T-cell (primary cell): ENCODE results near the gene MAPK7. TPM values are rescaled to one million over a fixed set of nuclear protein-coding genes. Genes with fewer than 3 reads are reported as not detected.

Source experiments
- ATAC-seq, 4 experiments: fragments of 200-7000 bp in 3 of 4; fragments of 150-1000 bp in 1 of 4; cut with Tn5 transposase; replicated peaks in 1 of 4; 1 replicate in 3 of 4; 2 replicates in 1 of 4; pipeline ENCODE4 v1.10.0; 2021; ENCODE audit warnings: moderate library complexity in 3 of 4, mild to moderate bottlenecking in 2 of 4, moderate number of reproducible peaks in 1 of 4
- CTCF ChIA-PET, 2 donors: fragments of 300-600 bp; sonication (Branson Sonifier 250); formaldehyde crosslinking; loops; one replicate each; lab custom pipeline; 2022; ENCODE audit warnings: antibody characterized with exemption in 2 of 2; lab: Charles Lee
- POLR2A ChIA-PET, 2 donors: fragments of 300-600 bp; sonication (Branson Sonifier 250); formaldehyde crosslinking; loops; one replicate each; lab custom pipeline; 2022; ENCODE audit warnings: antibody characterized with exemption in 2 of 2; lab: Charles Lee
- DNase-seq, 35 experiments: peaks; one replicate each; pipeline versions ENCODE4 v3.0.0 to v3.0.0-alpha.2; 2013 to 2023
- H3K27ac ChIP-seq: one replicate; pipeline ENCODE4 v1.5.1; 2013; ENCODE audit warnings: low read length
- H3K27me3 ChIP-seq, 2 experiments: replicated peaks in 1 of 2; 1 replicate in 1 of 2; 2 replicates in 1 of 2; pipeline versions ENCODE4 v1.6.1 to v1.7.0; 2013; ENCODE audit warnings: low read length in 1 of 2, mixed read lengths in 1 of 2; ENCODE audit not compliant: control insufficient read depth in 2 of 2, insufficient read depth in 2 of 2; ENCODE audit errors: extremely low read depth in 1 of 2
- H3K36me3 ChIP-seq, 2 donors: 1 replicate in 1 of 2; 2 replicates in 1 of 2; pipeline versions ENCODE4 v1.6.1 to v1.7.0; 2013; ENCODE audit warnings: low read length in 1 of 2; ENCODE audit not compliant: control insufficient read depth in 2 of 2, insufficient read depth in 1 of 2; ENCODE audit errors: extremely low read depth in 1 of 2
- H3K4me1 ChIP-seq, 2 experiments: 1 replicate in 1 of 2; 2 replicates in 1 of 2; pipeline versions ENCODE4 v1.6.1 to v1.7.0; 2013; ENCODE audit warnings: low read length in 2 of 2, mixed read lengths in 1 of 2; ENCODE audit not compliant: insufficient read depth in 2 of 2, control insufficient read depth in 1 of 2; ENCODE audit errors: extremely low read depth in 1 of 2
- H3K4me3 ChIP-seq, 2 donors: 1 replicate in 1 of 2; 2 replicates in 1 of 2; pipeline versions ENCODE4 v1.5.1 to v1.7.0; 2013; ENCODE audit warnings: mild to moderate bottlenecking in 2 of 2, low read length in 1 of 2, moderate library complexity in 1 of 2; ENCODE audit not compliant: control insufficient read depth in 1 of 2; ENCODE audit errors: extremely low read depth in 1 of 2
- H3K9me3 ChIP-seq: 2 replicates; pipeline ENCODE4 v1.7.0; 2013
- H3K27ac Mint-ChIP-seq, 2 donors: one replicate each; pipeline ENCODE4 v1.8.0; 2020 to 2021; ENCODE audit warnings: mild to moderate bottlenecking in 2 of 2, mixed read lengths in 2 of 2
- H3K27me3 Mint-ChIP-seq, 2 donors: one replicate each; pipeline ENCODE4 v1.8.0; 2021 to 2022; ENCODE audit warnings: mixed read lengths in 2 of 2
- H3K36me3 Mint-ChIP-seq: one replicate; pipeline ENCODE4 v1.8.0; 2021; ENCODE audit warnings: mixed read lengths
- H3K4me1 Mint-ChIP-seq, 3 donors: one replicate each; pipeline ENCODE4 v1.8.0; 2020 to 2022; ENCODE audit warnings: mixed read lengths in 3 of 3, mild to moderate bottlenecking in 1 of 3
- H3K4me3 Mint-ChIP-seq, 3 donors: one replicate each; pipeline ENCODE4 v1.8.0; 2020 to 2022; ENCODE audit warnings: mild to moderate bottlenecking in 3 of 3, mixed read lengths in 3 of 3, moderate library complexity in 3 of 3
- H3K9me3 Mint-ChIP-seq, 3 donors: one replicate each; pipeline ENCODE4 v1.8.0; 2020 to 2022; ENCODE audit warnings: mixed read lengths in 3 of 3
- WGBS: methylation state at CpG from one replicate; pipeline ENCODE4 v1.1.5; 2013; ENCODE audit warnings: missing lambda C conversion rate; ENCODE audit not compliant: insufficient coverage; 5-methylcytosine and 5-hydroxymethylcytosine counted together
- total RNA-seq, 35 experiments: library from RNA in 6 of 35; stranded (reverse) in 6 of 35; fragments of 120-200 nt in 1 of 35; gene quantifications; one replicate each; pipeline versions ENCODE4 v1.2.1 to v1.2.4 and lab custom pipeline; 2013 to 2026

The MAPK7 gene
- total RNA-seq, 5 donors from 2014 or later (not counting 1 experiment from before 2014, with no cell fraction given), result 14.6 to 29.8 (median 27.9) TPM

GRCh38 chr17:19388791-19389785 is 10.8 kb downstream of the MAPK7 start:
- no peak for ATAC-seq
- H3K9me3 ChIP-seq, result no peaks in the 10 kb centered on the region
- Mint-ChIP-seq H3K27me3 (peaks cover 0 to 4% of the 10 kb centered on the region in 2 donors), H3K27ac (no peak overlapping the region), H3K4me3 (no peak overlapping the region), H3K9me3 (no peaks in the 10 kb centered on the region), H3K36me3 (peaks cover 6% of the 10 kb centered on the region), H3K4me1 (peaks cover 2 to 13% (median 7%) of the 10 kb centered on the region in 3 donors)
- POLR2A ChIA-PET, result no interaction called here
- peaks cover 0 to 13% of the 10 kb centered on the region in 2 experiments for H3K27me3 ChIP-seq
- WGBS, result 75% methylated on average over 2 of the region's 5 CpGs
- no peak overlapping the region for H3K27ac ChIP-seq
- CTCF ChIA-PET, result no interaction called here
- peaks cover 0 to 3% of the 10 kb centered on the region in 2 donors for H3K36me3 ChIP-seq
- no peak overlapping the region for H3K4me3 ChIP-seq
- no peak for DNase-seq
- peaks cover 0 to 2% of the 10 kb centered on the region in 2 experiments for H3K4me1 ChIP-seq

- H3K27me3 Mint-ChIP-seq, result peaks cover 0 to 4% of the 10 kb centered on the region in 2 donors
- WGBS, result no CpG with 5 or more reads among the region's 2 CpGs
- DNase-seq (no peak), ATAC-seq (no peak)
- Histone ChIP-seq H3K4me1 (peaks cover 0 to 2% of the 10 kb centered on the region in 2 experiments), H3K27me3 (peaks cover 0 to 13% of the 10 kb centered on the region in 2 experiments), H3K27ac (no peak overlapping the region), H3K4me3 (no peak overlapping the region), H3K36me3 (no peaks in the 10 kb centered on the region), H3K9me3 (no peaks in the 10 kb centered on the region)
- POLR2A ChIA-PET, result no interaction called here
- CTCF ChIA-PET, result no interaction called here
- H3K4me3 Mint-ChIP-seq, result no peak overlapping the region
- peaks cover 0 to 7% (median 2%) of the 10 kb centered on the region in 3 donors for H3K4me1 Mint-ChIP-seq
- H3K27ac Mint-ChIP-seq, result no peak overlapping the region
- H3K9me3 Mint-ChIP-seq, result no peaks in the 10 kb centered on the region
- H3K36me3 Mint-ChIP-seq, result no peaks in the 10 kb centered on the region
Measured at GRCh38 chr17:19390951-19391350, 12.7 kb downstream of the MAPK7 start.

GRCh38 chr17:19391432-19391831 is 13.1 kb downstream of the MAPK7 start:
- Histone ChIP-seq H3K27ac (no peak overlapping the region), H3K27me3 (peaks cover 0 to 12% of the 10 kb centered on the region in 2 experiments), H3K36me3 (no peaks in the 10 kb centered on the region), H3K4me3 (no peak overlapping the region), H3K4me1 (peaks cover 0 to 2% of the 10 kb centered on the region in 2 experiments), H3K9me3 (no peaks in the 10 kb centered on the region)
- no peak for DNase-seq
- H3K4me3 Mint-ChIP-seq, result no peak overlapping the region
- ChIA-PET CTCF (no interaction called here), POLR2A (no interaction called here)
- H3K27ac Mint-ChIP-seq, result no peak overlapping the region
- no peaks in the 10 kb centered on the region for H3K9me3 Mint-ChIP-seq
- H3K36me3 Mint-ChIP-seq, result no peaks in the 10 kb centered on the region
- peaks cover 0 to 7% (median 0%) of the 10 kb centered on the region in 3 donors for H3K4me1 Mint-ChIP-seq
- peaks cover 0 to 4% of the 10 kb centered on the region in 2 donors for H3K27me3 Mint-ChIP-seq
- WGBS, result no CpG with 5 or more reads among the region's 7 CpGs
- no peak for ATAC-seq

GRCh38 chr17:19392303-19392702 is 14.0 kb downstream of the MAPK7 start:
- no peaks in the 10 kb centered on the region for H3K9me3 Mint-ChIP-seq
- H3K4me3 ChIP-seq, result no peak overlapping the region
- H3K4me1 ChIP-seq, result no peaks in the 10 kb centered on the region
- H3K27ac Mint-ChIP-seq, result no peak overlapping the region
- H3K27me3 ChIP-seq, result peaks cover 0 to 8% of the 10 kb centered on the region in 2 experiments
- no peak for ATAC-seq
- no peak overlapping the region for H3K4me3 Mint-ChIP-seq
- H3K36me3 ChIP-seq, result no peaks in the 10 kb centered on the region
- no peaks in the 10 kb centered on the region for H3K9me3 ChIP-seq
- peaks cover 0 to 7% (median 0%) of the 10 kb centered on the region in 3 donors for H3K4me1 Mint-ChIP-seq
- ChIA-PET POLR2A (no interaction called here), CTCF (no interaction called here)
- no peaks in the 10 kb centered on the region for H3K36me3 Mint-ChIP-seq
- DNase-seq, result no peak
- WGBS, result 96% methylated on average over 3 of the region's 7 CpGs
- H3K27me3 Mint-ChIP-seq, result peaks cover 0 to 4% of the 10 kb centered on the region in 2 donors
- H3K27ac ChIP-seq, result no peak overlapping the region

GRCh38 chr17:19397556-19398041 is 19.3 kb downstream of the MAPK7 start:
- ATAC-seq (no peak), DNase-seq (no peak)
- peaks cover 0 to 9% of the 10 kb centered on the region in 2 experiments for H3K27me3 ChIP-seq
- ChIA-PET POLR2A (no interaction called here), CTCF (no interaction called here)
- H3K4me3 ChIP-seq, result no peak overlapping the region
- no peaks in the 10 kb centered on the region for H3K36me3 ChIP-seq
- no peak overlapping the region for H3K27ac ChIP-seq
- no peaks in the 10 kb centered on the region for H3K9me3 Mint-ChIP-seq
- 74% methylated on average over 3 of the region's 6 CpGs for WGBS
- H3K9me3 ChIP-seq, result no peaks in the 10 kb centered on the region
- H3K4me1 Mint-ChIP-seq, result no peaks in the 10 kb centered on the region
- no peaks in the 10 kb centered on the region for H3K27me3 Mint-ChIP-seq
- H3K27ac Mint-ChIP-seq, result no peak overlapping the region
- H3K36me3 Mint-ChIP-seq, result no peaks in the 10 kb centered on the region
- H3K4me3 Mint-ChIP-seq, result no peak overlapping the region
- no peaks in the 10 kb centered on the region for H3K4me1 ChIP-seq

- H3K4me1 ChIP-seq, result no peaks in the 10 kb centered on the region
- no peaks in the 10 kb centered on the region for H3K36me3 ChIP-seq
- H3K27me3 ChIP-seq, result peaks cover 0 to 14% of the 10 kb centered on the region in 2 experiments
- no peak overlapping the region for H3K4me3 Mint-ChIP-seq
- H3K4me3 ChIP-seq, result no peak overlapping the region
- CTCF ChIA-PET, result no interaction called here
- H3K27ac ChIP-seq, result no peak overlapping the region
- H3K4me1 Mint-ChIP-seq, result no peaks in the 10 kb centered on the region
- 100% methylated on average over 1 of the region's 2 CpGs for WGBS
- DNase-seq, result no peak
- H3K9me3 ChIP-seq, result no peaks in the 10 kb centered on the region
- H3K27ac Mint-ChIP-seq, result no peak overlapping the region
- no peak for ATAC-seq
- POLR2A ChIA-PET, result no interaction called here
- H3K36me3 Mint-ChIP-seq, result no peaks in the 10 kb centered on the region
- no peaks in the 10 kb centered on the region for H3K27me3 Mint-ChIP-seq
- no peaks in the 10 kb centered on the region for H3K9me3 Mint-ChIP-seq
Measured at GRCh38 chr17:19398301-19399181, 20.2 kb downstream of the MAPK7 start.
